ENCODE measurements around the gene PTPRD. TPM values are rescaled to one million over a fixed set of nuclear protein-coding genes. Genes with fewer than 3 reads are reported as not detected.

PTPRD gene
- total RNA-seq, 1 experiment from 2014 or later, result 69.6 TPM

- ChIA-PET POLR2A (no interaction called here), CTCF (no interaction called here)
- Mint-ChIP-seq H3K4me1 (peaks cover 4% of the 10 kb centered on the region), H3K27ac (no peak overlapping the region), H3K9me3 (no peaks in the 10 kb centered on the region), H3K27me3 (ENCODE audit: low read depth) (no peaks in the 10 kb centered on the region), H3K4me3 (no peak overlapping the region), H3K36me3 (no peaks in the 10 kb centered on the region)
- no peak for TF ChIP-seq IRF2 (CRISPR knock-in tag; IDR thresholded peaks at IDR 0.05; ENCODE audit: borderline replicate concordance, low read depth)
- TF ChIP-seq NR3C1 (CRISPR knock-in tag; conservative IDR thresholded peaks at IDR 0.05; ENCODE audit: low read depth), result no peak
- TF ChIP-seq ETV6 (CRISPR knock-in tag; IDR thresholded peaks at IDR 0.05), result no peak
- TF ChIP-seq TEAD4 (CRISPR knock-in tag; IDR thresholded peaks at IDR 0.05), result no peak
- DNase-seq (ENCODE audit: low spot score) (no peak), ATAC-seq (no peak)
These were observed 1713.3 kb downstream of the PTPRD start for GRCh38 chr9:8899511-8899910.

GRCh38 chr9:8895861-8896224, 1717.0 kb downstream of the PTPRD start:
- DNase-seq (ENCODE audit: low spot score) (no peak), ATAC-seq (peak; percentile 78)
- Mint-ChIP-seq H3K4me3 (no peak overlapping the region), H3K4me1 (peaks cover 10% of the 10 kb centered on the region), H3K36me3 (no peaks in the 10 kb centered on the region), H3K27ac (no peak overlapping the region), H3K27me3 (ENCODE audit: low read depth) (no peaks in the 10 kb centered on the region), H3K9me3 (no peaks in the 10 kb centered on the region)
- POLR2A ChIA-PET, result no interaction called here
- CTCF ChIA-PET, result interaction anchor here (0.5 to 1.5 kb wide), 19 partner anchors 11 to 1046 kb away, joined by 3 to 13 read pairs (median 5); no protein-coding TSS in a partner anchor
- TF ChIP-seq CTCF (IDR thresholded peaks at IDR 0.05) (peak; percentile 31; the same call in 1 of the 2 replicates), STAT6 (CRISPR knock-in tag; conservative IDR thresholded peaks at IDR 0.05; ENCODE audit: low read depth) (no peak), ESRRA (CRISPR knock-in tag; IDR thresholded peaks at IDR 0.05; ENCODE audit: borderline replicate concordance) (no peak), CBFB (CRISPR knock-in tag; IDR thresholded peaks at IDR 0.05; ENCODE audit: low read depth) (no peak), ZMAT4 (CRISPR knock-in tag; IDR thresholded peaks at IDR 0.05) (no peak), OVOL2 (CRISPR knock-in tag; IDR thresholded peaks at IDR 0.05; ENCODE audit: borderline replicate concordance) (no peak), HMGA2 (CRISPR knock-in tag; IDR thresholded peaks at IDR 0.05) (no peak)

GRCh38 chr9:8895106-8895860, 1717.5 kb downstream of the PTPRD start:
- CTCF ChIA-PET, result interaction anchor here (0.7 to 1.5 kb wide), 15 partner anchors 12 to 1047 kb away, joined by 3 to 13 read pairs (median 5); no protein-coding TSS in a partner anchor
- Mint-ChIP-seq H3K9me3 (no peaks in the 10 kb centered on the region), H3K27me3 (ENCODE audit: low read depth) (no peaks in the 10 kb centered on the region), H3K4me3 (no peak overlapping the region), H3K27ac (no peak overlapping the region), H3K36me3 (no peaks in the 10 kb centered on the region), H3K4me1 (peaks cover 10% of the 10 kb centered on the region)
- DNase-seq (ENCODE audit: low spot score), result no peak
- TF ChIP-seq CREB1 (CRISPR knock-in tag; IDR thresholded peaks at IDR 0.05) (no peak), TEAD1 (CRISPR knock-in tag; IDR thresholded peaks at IDR 0.05) (no peak), OVOL2 (CRISPR knock-in tag; IDR thresholded peaks at IDR 0.05; ENCODE audit: borderline replicate concordance) (no peak), RELA (CRISPR knock-in tag; IDR thresholded peaks at IDR 0.05; ENCODE audit: borderline replicate concordance) (no peak), ZNF263 (CRISPR knock-in tag; IDR thresholded peaks at IDR 0.05; ENCODE audit: low read depth) (no peak), ZNF317 (CRISPR knock-in tag; IDR thresholded peaks at IDR 0.05; ENCODE audit: borderline replicate concordance, low read depth) (no peak), USF2 (CRISPR knock-in tag; IDR thresholded peaks at IDR 0.05) (no peak), ELF4 (CRISPR knock-in tag; IDR thresholded peaks at IDR 0.05; ENCODE audit: low read depth) (no peak), PRRX2 (CRISPR knock-in tag; IDR thresholded peaks at IDR 0.05) (no peak), ZNF512 (CRISPR knock-in tag; IDR thresholded peaks at IDR 0.05; ENCODE audit: borderline replicate concordance) (no peak)
- no peak for ATAC-seq
- POLR2A ChIA-PET, result no interaction called here
